ENCODE measurements around the gene CENPP.
"Not testable (repeated sequence)": the region's sequence is repeated elsewhere in the genome, so short reads cannot be mapped to it uniquely, and the experiment has no call there.

CENPP gene

GRCh38 chr9:92558612-92559374 lies 233.0 kb downstream of the CENPP start:
- no peak for DNase-seq

- no peak for DNase-seq
These were observed 235.9 kb downstream of the CENPP start for GRCh38 chr9:92561374-92562330.

DNA sequence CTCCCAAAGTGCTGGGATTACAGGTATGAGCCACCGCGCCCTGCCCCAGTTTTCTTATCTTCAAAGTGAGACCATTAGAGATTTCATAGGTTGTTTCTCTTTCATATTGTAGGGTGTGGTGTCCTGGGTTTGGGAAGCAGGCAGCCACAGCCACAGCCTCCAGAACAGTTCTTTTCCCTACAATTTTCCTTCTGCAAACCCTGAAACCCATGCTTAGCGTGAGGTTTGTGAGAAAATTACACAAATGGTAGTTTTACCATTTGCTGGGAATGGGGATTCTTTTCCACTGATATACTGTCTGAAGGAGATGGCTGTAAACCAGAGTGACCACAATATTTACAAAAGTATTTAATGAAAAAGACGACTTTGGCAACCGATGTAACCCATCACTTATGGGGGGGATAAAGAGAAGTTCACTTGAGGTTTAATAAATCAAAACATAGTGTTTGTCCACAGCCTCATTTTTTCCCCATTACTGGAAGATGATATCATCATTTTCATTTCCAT lies 236.8 kb downstream of the CENPP start:
- DNase-seq, result no peak

- DNase-seq, result no peak
These were observed 237.7 kb downstream of the CENPP start for GRCh38 chr9:92563116-92564100.

DNA sequence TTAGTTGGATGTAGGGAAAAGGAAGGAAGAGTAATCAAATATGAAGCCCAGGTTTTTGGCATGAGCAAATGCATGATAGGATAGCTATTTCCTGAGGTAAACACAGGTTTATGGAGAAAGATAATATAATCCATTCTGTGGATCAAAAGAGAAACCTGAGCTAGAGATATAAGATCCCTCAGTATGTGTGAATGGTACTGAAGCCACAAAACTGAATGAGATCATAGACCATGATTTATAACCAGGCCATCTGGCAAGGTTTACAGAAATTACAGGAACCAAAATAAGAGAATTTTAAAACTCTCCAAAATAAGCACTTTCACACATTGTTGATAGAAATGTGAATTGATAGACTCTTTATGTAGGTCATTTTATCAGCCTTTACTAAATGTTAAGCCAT lies 238.8 kb downstream of the CENPP start:
- no peak for DNase-seq

GRCh38 chr9:92564982-92565381 lies 239.2 kb downstream of the CENPP start:
- no peak for DNase-seq

GRCh38 chr9:92571871-92572270 lies 246.1 kb downstream of the CENPP start:
- not testable (repeated sequence) for DNase-seq

DNA sequence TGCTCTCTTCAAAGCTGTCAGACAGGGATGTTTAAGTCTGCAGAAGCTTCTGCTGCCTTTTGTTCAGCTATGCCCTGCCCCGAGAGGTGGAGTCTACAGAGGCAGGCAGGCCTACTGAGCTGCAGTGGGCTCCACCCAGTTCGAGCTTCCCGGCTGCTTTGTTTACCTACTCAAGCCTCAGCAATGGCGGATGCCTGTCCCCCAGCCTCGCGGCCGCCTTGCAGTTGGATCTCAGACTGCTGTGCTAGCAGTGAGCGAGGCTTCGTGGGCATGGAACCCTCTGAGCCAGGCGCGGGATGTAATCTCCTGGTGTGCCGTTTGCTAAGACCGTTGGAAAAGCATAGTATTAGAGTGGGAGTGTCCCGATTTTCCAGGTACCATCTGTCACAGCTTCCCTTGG lies 247.9 kb downstream of the CENPP start:
- DNase-seq, result not testable (repeated sequence)

DNA sequence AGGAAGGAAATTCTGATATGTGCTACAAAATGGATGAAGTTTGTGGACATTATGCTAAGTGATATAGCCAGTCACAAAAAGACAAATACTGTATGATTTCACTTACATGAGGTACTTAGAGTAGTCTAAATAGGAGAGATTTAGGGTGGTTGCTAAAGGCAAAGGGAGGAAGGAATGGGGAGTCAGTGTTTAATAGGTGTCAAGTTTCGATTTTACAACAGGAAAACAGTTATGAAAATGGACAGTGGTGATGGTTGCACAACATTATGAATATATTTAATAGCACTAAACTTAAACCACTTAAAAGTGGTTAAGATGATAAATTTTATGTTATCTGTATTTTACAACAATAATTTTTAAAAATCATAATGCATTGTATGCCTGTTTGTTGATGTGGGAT lies 250.4 kb downstream of the CENPP start:
- no peak for DNase-seq

GRCh38 chr9:92589923-92590322 lies 264.2 kb downstream of the CENPP start:
- no peak for DNase-seq

GRCh38 chr9:92590377-92590776 lies 264.6 kb downstream of the CENPP start:
- no peak for DNase-seq

DNA sequence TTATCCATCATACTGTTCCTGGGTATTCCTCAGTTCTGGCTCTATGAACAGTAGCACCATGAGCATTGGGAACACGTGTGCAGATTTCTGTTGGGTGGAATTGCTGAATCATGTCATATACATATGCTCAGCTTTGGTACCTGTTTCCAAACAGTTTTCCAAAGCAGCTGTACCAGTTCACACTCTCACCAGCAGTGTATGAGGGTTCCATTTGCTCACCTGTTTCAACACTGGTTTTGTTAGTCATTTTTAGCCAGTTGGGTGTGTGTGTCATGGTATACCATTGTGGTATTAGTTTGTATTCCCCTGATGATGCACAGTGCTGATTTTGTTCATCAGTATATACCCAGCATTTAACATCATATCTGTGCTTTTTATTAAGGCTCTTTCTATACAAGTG lies 266.8 kb downstream of the CENPP start:
- no peak for DNase-seq

DNA sequence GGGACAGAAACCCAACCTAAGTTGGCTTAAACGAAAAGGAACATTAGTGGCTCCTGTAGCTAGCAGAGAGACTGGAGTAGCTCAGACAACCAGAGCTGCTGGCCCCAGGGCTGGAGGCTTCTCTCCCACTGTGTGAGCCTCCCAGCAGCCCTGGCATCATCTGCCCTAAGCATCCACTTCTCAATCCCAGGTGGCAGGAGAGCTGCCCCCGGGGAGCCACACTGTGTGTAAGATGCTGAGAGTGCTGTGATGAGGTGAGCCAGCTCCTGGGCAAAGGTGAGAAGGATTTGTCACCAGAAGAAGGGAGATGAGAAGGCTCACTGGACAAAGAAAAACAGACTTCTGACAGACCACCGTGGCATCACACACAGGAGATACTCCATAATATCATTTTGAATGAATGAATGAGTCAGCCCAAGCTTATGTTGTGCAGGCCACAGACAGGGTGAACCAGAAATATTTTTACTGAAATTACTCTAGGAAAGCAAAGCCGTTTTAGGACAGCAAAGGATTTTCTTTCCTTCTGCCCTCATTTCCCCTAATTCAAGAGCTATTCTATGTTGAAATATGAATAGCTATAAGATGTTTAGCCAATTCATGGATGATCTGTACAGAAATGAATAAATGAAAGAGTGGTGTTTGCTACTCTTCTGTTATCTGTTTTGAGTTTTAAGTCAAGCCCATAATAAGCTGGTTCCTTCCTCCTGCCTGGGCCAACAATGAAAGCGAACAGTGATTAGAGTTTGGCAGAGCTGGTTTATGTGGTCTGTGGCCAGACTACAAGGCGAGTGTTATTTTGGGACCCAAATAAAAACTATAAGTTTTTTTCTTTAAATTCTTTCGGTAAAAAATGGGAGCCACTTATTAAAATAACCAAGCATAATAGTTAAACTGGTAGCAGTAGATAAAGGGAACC lies 267.5 kb downstream of the CENPP start:
- no peak for DNase-seq

GRCh38 chr9:92595075-92595474 lies 269.3 kb downstream of the CENPP start:
- not testable (repeated sequence) for DNase-seq

- no peak for DNase-seq
These were observed 270.2 kb downstream of the CENPP start for GRCh38 chr9:92595930-92596329.

GRCh38 chr9:92598382-92598781 lies 272.6 kb downstream of the CENPP start:
- no peak for DNase-seq

DNA sequence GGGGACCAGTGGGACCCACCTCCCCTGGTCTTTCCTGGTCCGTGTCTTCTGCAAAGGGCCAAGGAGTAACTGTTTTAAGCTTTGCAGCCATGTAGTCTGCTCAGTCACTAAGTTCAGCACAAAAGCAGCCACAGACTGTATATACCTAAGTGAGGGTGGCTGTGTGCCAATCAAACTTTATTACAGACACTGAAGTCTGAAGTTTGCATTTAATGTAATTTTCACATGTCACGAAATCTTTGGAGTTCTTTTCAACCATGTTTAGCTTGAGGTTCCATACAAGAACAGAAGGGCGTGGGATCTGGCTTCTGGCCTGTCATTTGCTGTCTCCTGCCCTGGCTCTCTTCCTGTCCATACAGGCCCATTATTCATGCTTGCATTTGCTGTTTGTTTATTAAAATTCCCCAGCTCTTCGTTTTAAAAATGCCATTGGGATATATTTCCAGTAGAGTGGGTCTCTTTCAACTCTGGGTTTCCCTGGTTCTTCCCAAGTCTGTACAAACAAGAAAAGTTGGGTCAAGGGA lies 274.2 kb downstream of the CENPP start:
- DNase-seq, result no peak

DNA sequence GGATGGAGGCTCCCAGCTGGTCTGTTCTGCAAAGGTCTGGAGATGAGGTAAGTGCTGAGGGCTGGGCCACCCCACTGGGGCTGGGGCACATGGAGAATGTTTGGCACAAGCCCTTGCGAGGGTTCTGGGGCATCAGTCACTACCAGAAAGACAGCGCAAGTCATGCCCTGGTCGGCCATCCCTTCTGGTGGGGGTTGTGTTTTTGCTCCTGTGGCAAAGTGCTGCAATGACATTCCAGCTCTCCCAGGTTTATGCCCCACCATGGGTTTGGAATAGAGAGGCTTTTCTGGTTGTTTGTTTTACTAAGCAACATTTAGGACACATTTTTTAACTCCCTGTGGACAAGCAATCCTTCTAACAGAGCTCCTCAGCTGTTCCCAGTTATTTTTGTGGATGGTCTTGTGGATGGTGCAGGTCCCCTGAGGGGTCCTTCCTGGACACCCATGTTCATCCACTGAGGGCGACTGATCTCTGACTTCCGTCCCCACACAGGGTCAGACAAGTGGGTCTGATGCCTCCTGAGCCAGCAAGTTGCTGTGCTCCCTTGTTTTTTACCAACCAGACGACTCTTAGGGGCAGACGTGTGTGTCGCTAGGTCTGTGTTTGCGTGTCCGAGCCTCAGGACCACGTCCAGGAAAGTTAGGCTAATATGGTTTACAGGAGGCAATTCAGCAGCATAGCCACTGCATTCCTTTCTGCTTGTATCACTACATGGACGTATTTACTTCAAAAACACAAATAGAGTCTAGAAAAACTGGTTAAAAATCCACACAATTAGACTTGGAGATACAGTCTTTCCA lies 274.9 kb downstream of the CENPP start:
- no peak for DNase-seq

GRCh38 chr9:92601451-92601850 lies 275.7 kb downstream of the CENPP start:
- DNase-seq, result no peak

- DNase-seq, result no peak
These were observed 276.7 kb downstream of the CENPP start for GRCh38 chr9:92602413-92602812.

All from activated CD4-positive, alpha-beta T cell treated with anti-CD3 and anti-CD28 coated beads for 4 hours (primary cell).